Stimulated activated CD4-positive, alpha-beta T cell treated with anti-CD3 and anti-CD28 coated beads, Interleukin-12 subunit alpha, Interleukin-12 subunit beta, amount 100 ng/mL, for 4 hours (primary cell): Measurements from ENCODE around the gene PPP1R27.

Experiments
- DNase-seq: peaks from one replicate; pipeline ENCODE4 v3.0.0-alpha.2; 2020

PPP1R27 gene

GRCh38 chr17:81860756-81861568, 26.1 kb upstream of the PPP1R27 start:
- peak; percentile 99 for DNase-seq

GRCh38 chr17:81859906-81860755, 25.3 kb upstream of the PPP1R27 start, which contains the start of gene P4HB:
Gene P4HB, minus strand, starts transcription at chr17:81860535. Its CDS starts 64 bp downstream, at chr17:81860471.
- peak; percentile 21 for DNase-seq

GRCh38 chr17:81858967-81859905, 24.4 kb upstream of the PPP1R27 start:
- no peak for DNase-seq

- no peak for DNase-seq
Observed at GRCh38 chr17:81858170-81858966, 23.5 kb upstream of the PPP1R27 start.

- DNase-seq: no peak
Observed at GRCh38 chr17:81854974-81855774, 20.3 kb upstream of the PPP1R27 start.

- DNase-seq: no peak
Observed at GRCh38 chr17:81852237-81852636, 17.4 kb upstream of the PPP1R27 start.

GRCh38 chr17:81851423-81851822, 16.6 kb upstream of the PPP1R27 start:
- no peak for DNase-seq

GRCh38 chr17:81849457-81849856, 14.6 kb upstream of the PPP1R27 start:
- no peak for DNase-seq

GRCh38 chr17:81846743-81847689, 12.2 kb upstream of the PPP1R27 start:
- no peak for DNase-seq

GRCh38 chr17:81845881-81846742, 11.3 kb upstream of the PPP1R27 start:
- DNase-seq: no peak

- DNase-seq: no peak
Observed at GRCh38 chr17:81845361-81845760, 10.5 kb upstream of the PPP1R27 start.

- DNase-seq: no peak
Observed at GRCh38 chr17:81844887-81845286, 10.0 kb upstream of the PPP1R27 start.

GRCh38 chr17:81844327-81844851, 9.5 kb upstream of the PPP1R27 start:
- no peak for DNase-seq

- DNase-seq: no peak
Observed at GRCh38 chr17:81843713-81844326, 9.0 kb upstream of the PPP1R27 start.

GRCh38 chr17:81842725-81843504, 8.1 kb upstream of the PPP1R27 start:
- DNase-seq: no peak

GRCh38 chr17:81842378-81842724, 7.5 kb upstream of the PPP1R27 start:
- no peak for DNase-seq

GRCh38 chr17:81841866-81842265, 7.0 kb upstream of the PPP1R27 start:
- DNase-seq: no peak
